AG09319 (cell line): ENCODE data around the gene MEF2C.
"Not testable (repeated sequence)": the region's sequence is repeated elsewhere in the genome, so short reads cannot be mapped to it uniquely, and the experiment has no call there.

Experiments used
- DNase-seq: peaks from one replicate; pipeline ENCODE4 v3.0.0-alpha.2; 2010; ENCODE audit warnings: low read depth; ENCODE audit errors: extremely low read depth
- TF ChIP-seq, protein P1 (sequence below): IDR thresholded peaks from 2 replicates; pipeline ENCODE4 v1.5.1; 2011; ENCODE audit warnings: low read depth, mild to moderate bottlenecking, inconsistent platforms, low read length, moderate library complexity

MEF2C gene

DNA sequence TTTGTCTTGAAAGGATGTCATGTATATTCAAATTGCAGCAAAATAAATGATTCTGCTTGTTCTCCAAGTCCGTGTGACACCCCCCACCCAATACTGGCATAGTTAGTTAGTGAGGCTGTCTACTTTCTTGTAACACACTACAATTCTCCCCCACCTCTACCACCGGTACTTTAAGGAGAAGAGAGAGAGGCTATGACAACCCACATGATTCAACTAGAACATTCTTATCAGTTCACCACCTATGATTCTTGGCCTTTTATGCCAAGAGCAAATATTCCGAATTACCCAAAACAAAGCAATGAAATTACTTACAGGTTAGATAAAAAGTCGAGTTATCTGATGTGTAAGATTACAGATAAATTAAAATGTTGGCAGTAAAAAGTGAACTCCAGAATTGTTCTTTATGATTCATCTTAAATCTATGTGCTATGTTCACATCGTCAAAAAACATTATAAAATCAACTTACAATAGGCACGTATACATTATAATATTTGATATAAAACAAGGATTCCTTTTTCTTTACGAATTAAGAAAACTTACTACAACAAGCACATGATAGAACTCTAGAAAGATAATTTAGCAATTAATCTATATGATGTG, 14.4 kb downstream of the MEF2C start:
- TF ChIP-seq, protein P1, sequence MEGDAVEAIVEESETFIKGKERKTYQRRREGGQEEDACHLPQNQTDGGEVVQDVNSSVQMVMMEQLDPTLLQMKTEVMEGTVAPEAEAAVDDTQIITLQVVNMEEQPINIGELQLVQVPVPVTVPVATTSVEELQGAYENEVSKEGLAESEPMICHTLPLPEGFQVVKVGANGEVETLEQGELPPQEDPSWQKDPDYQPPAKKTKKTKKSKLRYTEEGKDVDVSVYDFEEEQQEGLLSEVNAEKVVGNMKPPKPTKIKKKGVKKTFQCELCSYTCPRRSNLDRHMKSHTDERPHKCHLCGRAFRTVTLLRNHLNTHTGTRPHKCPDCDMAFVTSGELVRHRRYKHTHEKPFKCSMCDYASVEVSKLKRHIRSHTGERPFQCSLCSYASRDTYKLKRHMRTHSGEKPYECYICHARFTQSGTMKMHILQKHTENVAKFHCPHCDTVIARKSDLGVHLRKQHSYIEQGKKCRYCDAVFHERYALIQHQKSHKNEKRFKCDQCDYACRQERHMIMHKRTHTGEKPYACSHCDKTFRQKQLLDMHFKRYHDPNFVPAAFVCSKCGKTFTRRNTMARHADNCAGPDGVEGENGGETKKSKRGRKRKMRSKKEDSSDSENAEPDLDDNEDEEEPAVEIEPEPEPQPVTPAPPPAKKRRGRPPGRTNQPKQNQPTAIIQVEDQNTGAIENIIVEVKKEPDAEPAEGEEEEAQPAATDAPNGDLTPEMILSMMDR = no peak
- DNase-seq = no peak

DNA sequence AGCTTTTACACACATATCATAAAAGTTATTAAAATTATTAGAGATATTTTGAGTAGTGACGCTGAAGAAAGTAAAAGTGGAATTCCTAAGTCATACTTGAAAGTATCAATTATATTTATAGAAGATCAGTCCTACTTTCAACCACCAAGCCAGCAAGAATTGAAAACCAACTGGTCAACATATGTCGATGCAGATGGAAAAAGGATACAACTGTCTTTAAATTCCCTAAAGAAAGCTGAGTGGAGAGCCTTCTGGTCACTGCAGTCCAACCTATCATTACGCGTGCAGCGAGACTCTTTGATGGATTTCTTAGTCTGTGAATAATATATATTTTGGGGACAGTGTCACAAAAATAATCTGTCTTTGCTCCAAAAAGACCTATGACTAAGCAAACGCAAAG, 15.3 kb downstream of the MEF2C start:
- TF ChIP-seq, protein P1 = no peak
- DNase-seq = no peak

- TF ChIP-seq, protein P1 = no peak
Observed at GRCh38 chr5:88863523-88863922, 19.5 kb downstream of the MEF2C start.

GRCh38 chr5:88862547-88863175, 20.3 kb downstream of the MEF2C start:
- TF ChIP-seq, protein P1 = no peak

More at GRCh38 chr5:88863523-88863922, 19.5 kb downstream of the MEF2C start:
- no peak for DNase-seq

DNA sequence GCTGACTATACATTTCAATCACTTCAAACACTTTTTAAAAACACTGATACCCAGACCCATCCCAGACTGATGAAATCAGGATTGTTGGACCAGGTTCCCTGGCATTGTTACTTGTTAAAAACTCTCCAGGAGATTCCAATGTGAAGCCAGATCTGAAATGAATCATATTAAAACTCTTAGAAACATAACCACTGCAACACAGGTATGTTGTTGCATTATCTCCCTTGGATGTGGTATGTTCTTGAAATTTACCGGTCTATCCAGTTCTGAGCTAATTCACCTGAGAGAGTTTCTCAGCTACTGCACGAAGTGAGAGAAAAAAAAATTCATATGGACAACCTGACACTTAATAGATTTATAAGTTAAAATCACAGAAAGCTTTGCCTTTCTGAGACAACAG, 21.8 kb downstream of the MEF2C start:
- TF ChIP-seq, protein P1 = no peak
- DNase-seq = no peak

More at GRCh38 chr5:88862547-88863175, 20.3 kb downstream of the MEF2C start:
- no peak for DNase-seq

DNA sequence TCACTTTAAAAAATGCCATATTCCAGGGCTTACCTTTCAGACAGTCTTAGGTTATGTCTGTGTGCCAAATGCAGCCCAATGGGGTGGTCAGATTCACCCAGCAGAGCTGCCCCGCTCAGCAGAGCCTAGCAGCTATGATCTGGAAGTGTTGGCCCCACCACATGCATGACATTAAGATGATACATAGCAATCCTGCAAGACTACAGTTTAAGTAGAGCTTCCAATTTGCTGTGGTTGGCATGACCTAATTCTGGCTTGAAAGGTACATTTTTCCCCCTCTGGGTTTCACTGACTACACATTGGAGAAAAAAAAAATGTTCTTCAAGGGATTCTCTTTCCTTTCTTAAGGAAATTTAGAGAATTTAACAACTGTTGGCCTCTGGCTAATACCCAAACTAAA, 22.5 kb downstream of the MEF2C start:
- no peak for DNase-seq
- TF ChIP-seq, protein P1 = no peak

DNA sequence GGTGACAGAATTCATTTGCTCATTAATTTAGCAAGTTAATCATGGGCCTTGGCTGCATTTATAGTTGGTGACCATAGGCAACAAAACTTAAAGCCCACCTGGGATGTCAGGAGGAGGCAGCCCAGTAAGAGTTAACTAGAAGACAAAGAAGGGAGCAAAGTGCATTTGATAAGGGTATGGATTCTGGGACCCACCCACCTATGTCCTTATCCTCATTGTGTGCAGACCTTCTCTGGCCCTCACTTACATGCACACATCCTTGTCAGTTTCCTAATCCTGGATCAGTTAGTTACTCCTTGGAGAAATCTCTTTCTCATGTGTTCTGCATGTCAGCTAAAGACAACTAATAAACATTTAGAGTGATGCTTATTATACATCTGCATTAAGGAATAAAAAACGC, 24.6 kb downstream of the MEF2C start:
- TF ChIP-seq, protein P1 = no peak
- no peak for DNase-seq

GRCh38 chr5:88856381-88856780, 26.6 kb downstream of the MEF2C start:
- DNase-seq = not testable (repeated sequence)
